Pons (tissue), 1 donor: Measurements from ENCODE around the gene DNAJB1.

Experiments
- DNase-seq: peaks from one replicate; pipeline ENCODE4 v3.0.0-alpha.2; 2016; ENCODE audit warnings: low spot score

The DNAJB1 gene

GRCh38 chr19:14473073-14473977 lies 44.9 kb downstream of the DNAJB1 start:
- DNase-seq: no peak

GRCh38 chr19:14472202-14472938 lies 45.8 kb downstream of the DNAJB1 start:
- DNase-seq: no peak

GRCh38 chr19:14471436-14472187 lies 46.6 kb downstream of the DNAJB1 start:
- DNase-seq: no peak

GRCh38 chr19:14470031-14470876 lies 47.9 kb downstream of the DNAJB1 start:
- DNase-seq: no peak

- no peak for DNase-seq
Observed at GRCh38 chr19:14467816-14468215, 50.4 kb downstream of the DNAJB1 start.

- no peak for DNase-seq
Observed at GRCh38 chr19:14467391-14467790, 50.8 kb downstream of the DNAJB1 start.
